ENCODE results near the gene PTPRN2. TPM values are rescaled to one million over a fixed set of nuclear protein-coding genes. Genes with fewer than 3 reads are reported as not detected.

PTPRN2 gene
- total and polyA plus RNA-seq, 2 of the 8 experiments (the other 6 are each of a cell fraction or from before 2014, with no cell fraction given): 2.6 to 4.5 TPM

DNA sequence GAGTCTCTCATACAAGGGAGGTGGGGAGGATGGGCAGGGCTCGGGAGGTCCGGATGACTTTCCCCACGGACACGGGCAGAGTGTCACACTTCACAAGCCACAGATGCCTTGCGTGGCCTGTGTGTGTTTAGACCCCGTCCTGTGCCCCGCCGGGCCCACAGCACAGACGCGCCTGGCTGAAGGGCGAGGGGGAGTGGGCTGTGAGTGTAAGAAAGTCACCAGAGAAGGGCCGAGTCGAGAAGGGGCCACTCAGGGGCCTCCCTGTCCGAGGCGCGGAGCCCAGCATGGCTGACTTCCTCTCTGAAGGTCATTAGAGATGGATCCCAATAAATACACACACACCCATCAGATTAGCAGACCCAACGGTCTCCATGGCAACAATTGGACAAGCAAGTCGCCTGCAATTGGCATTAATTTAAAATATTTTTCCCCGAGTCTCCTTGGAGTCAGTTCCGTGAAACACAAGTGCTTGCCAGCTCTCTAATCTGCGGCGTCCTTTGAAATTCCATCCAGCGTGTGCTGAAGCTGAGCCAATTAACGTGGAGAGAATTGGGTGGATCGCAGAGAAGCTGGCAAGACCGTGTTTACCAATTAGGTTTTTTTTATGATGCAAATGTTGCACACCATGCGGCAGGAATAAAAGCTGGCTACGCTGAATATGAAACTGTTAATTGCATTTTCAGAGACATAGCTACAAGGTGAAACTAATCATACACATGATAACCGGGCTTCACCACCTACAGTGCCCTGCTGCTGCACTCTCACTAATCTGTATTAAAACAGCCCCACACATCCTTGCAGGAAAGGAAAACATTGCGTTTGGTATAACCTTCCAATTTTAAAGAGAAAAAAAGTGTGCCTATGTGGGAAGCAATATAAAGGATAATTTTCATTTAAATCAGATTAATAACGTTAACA is 571.2 kb downstream of the PTPRN2 start (continued):
- TF ChIP-seq, protein P1, sequence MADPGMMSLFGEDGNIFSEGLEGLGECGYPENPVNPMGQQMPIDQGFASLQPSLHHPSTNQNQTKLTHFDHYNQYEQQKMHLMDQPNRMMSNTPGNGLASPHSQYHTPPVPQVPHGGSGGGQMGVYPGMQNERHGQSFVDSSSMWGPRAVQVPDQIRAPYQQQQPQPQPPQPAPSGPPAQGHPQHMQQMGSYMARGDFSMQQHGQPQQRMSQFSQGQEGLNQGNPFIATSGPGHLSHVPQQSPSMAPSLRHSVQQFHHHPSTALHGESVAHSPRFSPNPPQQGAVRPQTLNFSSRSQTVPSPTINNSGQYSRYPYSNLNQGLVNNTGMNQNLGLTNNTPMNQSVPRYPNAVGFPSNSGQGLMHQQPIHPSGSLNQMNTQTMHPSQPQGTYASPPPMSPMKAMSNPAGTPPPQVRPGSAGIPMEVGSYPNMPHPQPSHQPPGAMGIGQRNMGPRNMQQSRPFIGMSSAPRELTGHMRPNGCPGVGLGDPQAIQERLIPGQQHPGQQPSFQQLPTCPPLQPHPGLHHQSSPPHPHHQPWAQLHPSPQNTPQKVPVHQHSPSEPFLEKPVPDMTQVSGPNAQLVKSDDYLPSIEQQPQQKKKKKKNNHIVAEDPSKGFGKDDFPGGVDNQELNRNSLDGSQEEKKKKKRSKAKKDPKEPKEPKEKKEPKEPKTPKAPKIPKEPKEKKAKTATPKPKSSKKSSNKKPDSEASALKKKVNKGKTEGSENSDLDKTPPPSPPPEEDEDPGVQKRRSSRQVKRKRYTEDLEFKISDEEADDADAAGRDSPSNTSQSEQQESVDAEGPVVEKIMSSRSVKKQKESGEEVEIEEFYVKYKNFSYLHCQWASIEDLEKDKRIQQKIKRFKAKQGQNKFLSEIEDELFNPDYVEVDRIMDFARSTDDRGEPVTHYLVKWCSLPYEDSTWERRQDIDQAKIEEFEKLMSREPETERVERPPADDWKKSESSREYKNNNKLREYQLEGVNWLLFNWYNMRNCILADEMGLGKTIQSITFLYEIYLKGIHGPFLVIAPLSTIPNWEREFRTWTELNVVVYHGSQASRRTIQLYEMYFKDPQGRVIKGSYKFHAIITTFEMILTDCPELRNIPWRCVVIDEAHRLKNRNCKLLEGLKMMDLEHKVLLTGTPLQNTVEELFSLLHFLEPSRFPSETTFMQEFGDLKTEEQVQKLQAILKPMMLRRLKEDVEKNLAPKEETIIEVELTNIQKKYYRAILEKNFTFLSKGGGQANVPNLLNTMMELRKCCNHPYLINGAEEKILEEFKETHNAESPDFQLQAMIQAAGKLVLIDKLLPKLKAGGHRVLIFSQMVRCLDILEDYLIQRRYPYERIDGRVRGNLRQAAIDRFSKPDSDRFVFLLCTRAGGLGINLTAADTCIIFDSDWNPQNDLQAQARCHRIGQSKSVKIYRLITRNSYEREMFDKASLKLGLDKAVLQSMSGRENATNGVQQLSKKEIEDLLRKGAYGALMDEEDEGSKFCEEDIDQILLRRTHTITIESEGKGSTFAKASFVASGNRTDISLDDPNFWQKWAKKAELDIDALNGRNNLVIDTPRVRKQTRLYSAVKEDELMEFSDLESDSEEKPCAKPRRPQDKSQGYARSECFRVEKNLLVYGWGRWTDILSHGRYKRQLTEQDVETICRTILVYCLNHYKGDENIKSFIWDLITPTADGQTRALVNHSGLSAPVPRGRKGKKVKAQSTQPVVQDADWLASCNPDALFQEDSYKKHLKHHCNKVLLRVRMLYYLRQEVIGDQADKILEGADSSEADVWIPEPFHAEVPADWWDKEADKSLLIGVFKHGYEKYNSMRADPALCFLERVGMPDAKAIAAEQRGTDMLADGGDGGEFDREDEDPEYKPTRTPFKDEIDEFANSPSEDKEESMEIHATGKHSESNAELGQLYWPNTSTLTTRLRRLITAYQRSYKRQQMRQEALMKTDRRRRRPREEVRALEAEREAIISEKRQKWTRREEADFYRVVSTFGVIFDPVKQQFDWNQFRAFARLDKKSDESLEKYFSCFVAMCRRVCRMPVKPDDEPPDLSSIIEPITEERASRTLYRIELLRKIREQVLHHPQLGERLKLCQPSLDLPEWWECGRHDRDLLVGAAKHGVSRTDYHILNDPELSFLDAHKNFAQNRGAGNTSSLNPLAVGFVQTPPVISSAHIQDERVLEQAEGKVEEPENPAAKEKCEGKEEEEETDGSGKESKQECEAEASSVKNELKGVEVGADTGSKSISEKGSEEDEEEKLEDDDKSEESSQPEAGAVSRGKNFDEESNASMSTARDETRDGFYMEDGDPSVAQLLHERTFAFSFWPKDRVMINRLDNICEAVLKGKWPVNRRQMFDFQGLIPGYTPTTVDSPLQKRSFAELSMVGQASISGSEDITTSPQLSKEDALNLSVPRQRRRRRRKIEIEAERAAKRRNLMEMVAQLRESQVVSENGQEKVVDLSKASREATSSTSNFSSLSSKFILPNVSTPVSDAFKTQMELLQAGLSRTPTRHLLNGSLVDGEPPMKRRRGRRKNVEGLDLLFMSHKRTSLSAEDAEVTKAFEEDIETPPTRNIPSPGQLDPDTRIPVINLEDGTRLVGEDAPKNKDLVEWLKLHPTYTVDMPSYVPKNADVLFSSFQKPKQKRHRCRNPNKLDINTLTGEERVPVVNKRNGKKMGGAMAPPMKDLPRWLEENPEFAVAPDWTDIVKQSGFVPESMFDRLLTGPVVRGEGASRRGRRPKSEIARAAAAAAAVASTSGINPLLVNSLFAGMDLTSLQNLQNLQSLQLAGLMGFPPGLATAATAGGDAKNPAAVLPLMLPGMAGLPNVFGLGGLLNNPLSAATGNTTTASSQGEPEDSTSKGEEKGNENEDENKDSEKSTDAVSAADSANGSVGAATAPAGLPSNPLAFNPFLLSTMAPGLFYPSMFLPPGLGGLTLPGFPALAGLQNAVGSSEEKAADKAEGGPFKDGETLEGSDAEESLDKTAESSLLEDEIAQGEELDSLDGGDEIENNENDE (IDR thresholded peaks at IDR 0.05; ENCODE audit: insufficient replicate concordance, low read length): peak; percentile 65
- TF ChIP-seq TCF12 (IDR thresholded peaks at IDR 0.05; ENCODE audit: low read depth, low read length) (no peak), PHF8 (conservative IDR thresholded peaks at IDR 0.05; ENCODE audit: low read depth, low read length) (no peak)

All from H1 (cell line).